ENCODE results near the gene NOX3. TPM values are rescaled to one million over a fixed set of nuclear protein-coding genes. Genes with fewer than 3 reads are reported as not detected.

The NOX3 gene
- total and polyA plus RNA-seq, 2 of the 8 experiments (the other 6 are each of a cell fraction or from before 2014, with no cell fraction given), result not detected

DNA sequence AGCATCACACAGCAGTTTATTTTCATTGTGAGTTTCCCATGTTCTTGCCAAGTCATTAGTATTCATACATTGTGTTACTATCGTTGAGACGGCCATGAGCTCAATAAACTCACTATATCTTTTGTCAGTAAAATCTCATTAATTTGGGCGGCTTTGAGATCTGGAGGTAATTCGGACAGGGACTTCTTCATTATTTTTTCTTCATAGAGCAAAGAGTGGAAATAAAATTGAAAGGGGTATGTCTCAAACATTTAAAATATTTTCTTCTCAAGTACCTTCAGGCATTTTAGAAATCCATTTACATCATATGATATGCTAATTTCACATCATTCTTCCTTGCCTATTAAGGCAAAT lies 14.6 kb downstream of the NOX3 start:
- no peak overlapping the region for H2AK5ac ChIP-seq (ENCODE audit: low read depth, low read length)
- H3K27me3 ChIP-seq (replicated peaks in 1 of 4; ENCODE audit: control insufficient read depth in 3 of 4, extremely low read depth in 1 of 4, insufficient read depth in 3 of 4, low read length in 3 of 4), result no peaks in the 10 kb centered on the region
- no peak overlapping the region for H3K4me3 ChIP-seq (ENCODE audit: extremely low read depth in 1 of 4, insufficient read depth in 2 of 4, low read depth in 3 of 4, low read length in 4 of 4)
- 89% methylated on average over 4 of the region's 4 CpGs; no CpG with 5 or more reads in 1 of the 2 experiments for WGBS, 2 experiments (ENCODE audit: extremely low coverage in 1 of 2, insufficient coverage in 1 of 2, insufficient read length in 1 of 2, insufficient replicate concordance in 2 of 2, low coverage in 1 of 2, low lambda C conversion rate in 2 of 2, missing lambda C conversion rate in 1 of 2)
- no peak overlapping the region for H2AFZ ChIP-seq (ENCODE audit: low read length)
- no peaks in the 10 kb centered on the region for H3K79me1 ChIP-seq (ENCODE audit: low read depth, low read length)
- no peaks in the 10 kb centered on the region for H3K9me3 ChIP-seq (ENCODE audit: insufficient read depth in 2 of 2, low read depth in 1 of 2, low read length in 1 of 2)
- no peaks in the 10 kb centered on the region for H3K4me1 ChIP-seq (replicated peaks in 1 of 4; ENCODE audit: control insufficient read depth in 3 of 4, insufficient read depth in 4 of 4, low read length in 3 of 4)
- ChIA-PET CTCF (ENCODE audit: partially characterized antibody) (interaction anchor here (0.7 to 2.0 kb wide), 3 partner anchors 8 to 33 kb away, joined by 3 to 7 read pairs (median 4); no protein-coding TSS in a partner anchor), POLR2A (ENCODE audit: partially characterized antibody) (interaction anchor here (1.2 kb wide), 1 partner anchor 11 kb away, joined by 3 read pairs; no protein-coding TSS in a partner anchor)
- no peak overlapping the region for H4K91ac ChIP-seq (replicated peaks; ENCODE audit: insufficient read length, low read length)
- H2BK20ac ChIP-seq (ENCODE audit: low read length), result no peak overlapping the region
- H3K4me2 ChIP-seq (ENCODE audit: insufficient read depth in 1 of 2, low read depth in 2 of 2, low read length in 2 of 2), result no peak overlapping the region
- H4K8ac ChIP-seq (ENCODE audit: extremely low read depth, insufficient read depth, low read length), result no peak overlapping the region
- H2BK12ac ChIP-seq (ENCODE audit: low read depth, low read length), result no peak overlapping the region
- H3K27ac ChIP-seq (ENCODE audit: low read depth, low read length), result no peak overlapping the region
- no peak overlapping the region for H3K56ac ChIP-seq (replicated peaks; ENCODE audit: insufficient read length, low read depth, low read length)
- no peak overlapping the region for H2BK5ac ChIP-seq (ENCODE audit: low read depth, low read length)
- H3K4ac ChIP-seq (replicated peaks; ENCODE audit: insufficient read length, low read depth, low read length), result no peak overlapping the region
- no peak for DNase-seq (ENCODE audit: low read depth in 1 of 2, low spot score in 2 of 2)
- no peak for FAIRE-seq
- no peak overlapping the region for H3K14ac ChIP-seq (ENCODE audit: insufficient read length)
- H3K9ac ChIP-seq (replicated peaks in 1 of 4; ENCODE audit: extremely low read depth in 1 of 4, low read depth in 3 of 4, low read length in 3 of 4), result no peak overlapping the region
- H3K23me2 ChIP-seq (ENCODE audit: low read depth, low read length), result no peaks in the 10 kb centered on the region
- no peaks in the 10 kb centered on the region for H4K20me1 ChIP-seq (replicated peaks in 1 of 2; ENCODE audit: control insufficient read depth in 1 of 2, insufficient read depth in 2 of 2, low read length in 2 of 2)
- H4K5ac ChIP-seq (ENCODE audit: insufficient read length, low read depth, low read length), result no peak overlapping the region
- H3K36me3 ChIP-seq (ENCODE audit: control insufficient read depth in 2 of 4, insufficient read depth in 4 of 4, low read length in 3 of 4), result no peaks in the 10 kb centered on the region
- no peak overlapping the region for H2BK120ac ChIP-seq (replicated peaks; ENCODE audit: low read depth, low read length)
- no peak overlapping the region for H3K18ac ChIP-seq (ENCODE audit: extremely low read depth, low read length)
- H3K79me2 ChIP-seq (ENCODE audit: control insufficient read depth in 1 of 2, insufficient read depth in 2 of 2, low read length in 2 of 2), result no peaks in the 10 kb centered on the region
- H2BK15ac ChIP-seq (ENCODE audit: low read length), result no peak overlapping the region
- no peak overlapping the region for H3K23ac ChIP-seq (ENCODE audit: insufficient read length)
- TF ChIP-seq BACH1 (IDR thresholded peaks at IDR 0.05; ENCODE audit: low read length) (no peak), SAP30 (IDR thresholded peaks at IDR 0.05; ENCODE audit: insufficient read depth, insufficient replicate concordance, low read length) (no peak), KDM1A (IDR thresholded peaks at IDR 0.05; ENCODE audit: borderline replicate concordance, low read length) (no peak), TAF7 (optimal IDR thresholded peaks at IDR 0.05; ENCODE audit: borderline replicate concordance, low read depth, low read length) (no peak), RNF2 (IDR thresholded peaks at IDR 0.05; ENCODE audit: borderline replicate concordance, low read depth, low read length, missing control alignments, poor library complexity, severe bottlenecking) (no peak), NRF1 (IDR thresholded peaks at IDR 0.05; ENCODE audit: low read depth, low read length) (no peak), PHF8 (conservative IDR thresholded peaks at IDR 0.05; ENCODE audit: low read depth, low read length) (no peak), EZH2 (IDR thresholded peaks at IDR 0.05; ENCODE audit: low read depth, low read length, severe bottlenecking) (no peak), EGR1 (IDR thresholded peaks at IDR 0.05; ENCODE audit: borderline replicate concordance, low read depth, low read length) (no peak), JUND (IDR thresholded peaks at IDR 0.05; ENCODE audit: low read length) (no peak), SP4 (IDR thresholded peaks at IDR 0.05; ENCODE audit: low read length) (no peak)
- TF ChIP-seq, protein P1, sequence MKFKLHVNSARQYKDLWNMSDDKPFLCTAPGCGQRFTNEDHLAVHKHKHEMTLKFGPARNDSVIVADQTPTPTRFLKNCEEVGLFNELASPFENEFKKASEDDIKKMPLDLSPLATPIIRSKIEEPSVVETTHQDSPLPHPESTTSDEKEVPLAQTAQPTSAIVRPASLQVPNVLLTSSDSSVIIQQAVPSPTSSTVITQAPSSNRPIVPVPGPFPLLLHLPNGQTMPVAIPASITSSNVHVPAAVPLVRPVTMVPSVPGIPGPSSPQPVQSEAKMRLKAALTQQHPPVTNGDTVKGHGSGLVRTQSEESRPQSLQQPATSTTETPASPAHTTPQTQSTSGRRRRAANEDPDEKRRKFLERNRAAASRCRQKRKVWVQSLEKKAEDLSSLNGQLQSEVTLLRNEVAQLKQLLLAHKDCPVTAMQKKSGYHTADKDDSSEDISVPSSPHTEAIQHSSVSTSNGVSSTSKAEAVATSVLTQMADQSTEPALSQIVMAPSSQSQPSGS (IDR thresholded peaks at IDR 0.05; ENCODE audit: low read length), result no peak
